Upper lobe of left lung (tissue), 4 donors: Measurements from ENCODE around the gene WDR44.

ENCODE experiments used
- POLR2A ChIP-seq, 4 donors: fragments of 450-650 bp; IDR thresholded peaks; one replicate each; pipeline ENCODE4 v1.5.1; 2016 to 2017; ENCODE audit warnings: antibody characterized with exemption in 4 of 4, mild to moderate bottlenecking in 2 of 4
- POLR2AphosphoS5 ChIP-seq, 2 donors: sonication (generic); formaldehyde crosslinking; IDR thresholded peaks; one replicate each; pipeline ENCODE4 v1.5.1; 2017; ENCODE audit warnings: antibody characterized with exemption in 2 of 2
- TF ChIP-seq, protein P1 (sequence below), 6 experiments: fragments of 450-650 bp in 4 of 6; fragments of 200-600 bp in 2 of 6; sonication (generic) in 2 of 6; IDR thresholded peaks; one replicate each; pipeline ENCODE4 v1.5.1; 2016 to 2019; ENCODE audit warnings: antibody characterized with exemption in 6 of 6

DNA sequence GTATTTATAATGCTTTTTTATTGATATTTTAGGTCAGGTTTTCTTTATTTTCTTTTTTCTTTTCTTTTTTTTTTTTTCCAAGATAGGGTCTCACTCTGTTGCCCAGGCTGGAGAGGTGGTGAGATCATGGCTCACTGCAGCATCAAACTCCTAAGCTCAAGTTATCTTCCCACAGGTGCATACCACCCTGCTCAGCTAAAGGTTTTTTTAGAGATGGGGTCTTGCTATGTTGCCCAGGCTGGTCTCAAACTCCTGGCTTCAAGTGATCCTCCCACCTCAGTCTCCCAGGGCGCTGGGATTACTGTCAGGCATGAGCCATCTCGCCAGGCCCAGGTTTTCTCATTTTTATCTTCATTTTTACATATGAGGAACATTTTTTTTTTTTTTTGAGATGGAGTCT lies 3.3 kb downstream of the WDR44 start:
- TF ChIP-seq, protein P1, sequence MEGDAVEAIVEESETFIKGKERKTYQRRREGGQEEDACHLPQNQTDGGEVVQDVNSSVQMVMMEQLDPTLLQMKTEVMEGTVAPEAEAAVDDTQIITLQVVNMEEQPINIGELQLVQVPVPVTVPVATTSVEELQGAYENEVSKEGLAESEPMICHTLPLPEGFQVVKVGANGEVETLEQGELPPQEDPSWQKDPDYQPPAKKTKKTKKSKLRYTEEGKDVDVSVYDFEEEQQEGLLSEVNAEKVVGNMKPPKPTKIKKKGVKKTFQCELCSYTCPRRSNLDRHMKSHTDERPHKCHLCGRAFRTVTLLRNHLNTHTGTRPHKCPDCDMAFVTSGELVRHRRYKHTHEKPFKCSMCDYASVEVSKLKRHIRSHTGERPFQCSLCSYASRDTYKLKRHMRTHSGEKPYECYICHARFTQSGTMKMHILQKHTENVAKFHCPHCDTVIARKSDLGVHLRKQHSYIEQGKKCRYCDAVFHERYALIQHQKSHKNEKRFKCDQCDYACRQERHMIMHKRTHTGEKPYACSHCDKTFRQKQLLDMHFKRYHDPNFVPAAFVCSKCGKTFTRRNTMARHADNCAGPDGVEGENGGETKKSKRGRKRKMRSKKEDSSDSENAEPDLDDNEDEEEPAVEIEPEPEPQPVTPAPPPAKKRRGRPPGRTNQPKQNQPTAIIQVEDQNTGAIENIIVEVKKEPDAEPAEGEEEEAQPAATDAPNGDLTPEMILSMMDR (IDR thresholded peaks at IDR 0.05): no peak
- TF ChIP-seq POLR2A (IDR thresholded peaks at IDR 0.05) (no peak), POLR2AphosphoS5 (IDR thresholded peaks at IDR 0.05) (no peak)
